Endothelial cell (in vitro differentiated cells): ENCODE results near the gene TMEM63A. TPM values are rescaled to one million over a fixed set of nuclear protein-coding genes. Genes with fewer than 3 reads are reported as not detected.

Experiments used
- DNase-seq: peaks from one replicate; pipeline ENCODE4 v3.0.0; 2021; ENCODE audit warnings: low spot score
- H3K27ac Mint-ChIP-seq: one replicate; pipeline ENCODE4 v1.8.0; 2021; ENCODE audit warnings: mixed read lengths, inconsistent platforms; ENCODE audit not compliant: unreplicated experiment
- H3K27me3 Mint-ChIP-seq: one replicate; pipeline ENCODE4 v1.8.0; 2021; ENCODE audit warnings: mild to moderate bottlenecking, moderate library complexity, mixed read lengths, inconsistent platforms; ENCODE audit not compliant: unreplicated experiment
- H3K36me3 Mint-ChIP-seq: one replicate; pipeline ENCODE4 v1.8.0; 2021; ENCODE audit warnings: mild to moderate bottlenecking, low read depth, mixed read lengths, inconsistent platforms; ENCODE audit not compliant: unreplicated experiment
- H3K4me1 Mint-ChIP-seq: one replicate; pipeline ENCODE4 v1.8.0; 2021; ENCODE audit warnings: mild to moderate bottlenecking, mixed read lengths, inconsistent platforms; ENCODE audit not compliant: unreplicated experiment
- H3K4me3 Mint-ChIP-seq: one replicate; pipeline ENCODE4 v1.8.0; 2021; ENCODE audit warnings: mild to moderate bottlenecking, mixed read lengths, inconsistent platforms; ENCODE audit not compliant: unreplicated experiment
- H3K9me3 Mint-ChIP-seq: one replicate; pipeline ENCODE4 v1.8.0; 2021; ENCODE audit warnings: mixed read lengths, inconsistent platforms; ENCODE audit not compliant: unreplicated experiment
- total RNA-seq: library from RNA; stranded (reverse); fragmentation: NEBNext Ultra II Directional; extraction: Animal tissue kit (Norgen Biotek cat#: 25700); gene quantifications from one replicate; pipeline ENCODE4 v1.2.1, GENCODE V29; 2021; ENCODE audit not compliant: unreplicated experiment
- TF ChIP-seq, protein P1 (sequence below): fragments of 200-600 bp; sonication (generic); IDR thresholded peaks from one replicate; pipeline ENCODE4 v1.5.0; 2021; ENCODE audit warnings: antibody characterized with exemption; ENCODE audit not compliant: unreplicated experiment

TMEM63A gene
- total RNA-seq, 1 donor from 2014 or later: 79.9 TPM

DNA sequence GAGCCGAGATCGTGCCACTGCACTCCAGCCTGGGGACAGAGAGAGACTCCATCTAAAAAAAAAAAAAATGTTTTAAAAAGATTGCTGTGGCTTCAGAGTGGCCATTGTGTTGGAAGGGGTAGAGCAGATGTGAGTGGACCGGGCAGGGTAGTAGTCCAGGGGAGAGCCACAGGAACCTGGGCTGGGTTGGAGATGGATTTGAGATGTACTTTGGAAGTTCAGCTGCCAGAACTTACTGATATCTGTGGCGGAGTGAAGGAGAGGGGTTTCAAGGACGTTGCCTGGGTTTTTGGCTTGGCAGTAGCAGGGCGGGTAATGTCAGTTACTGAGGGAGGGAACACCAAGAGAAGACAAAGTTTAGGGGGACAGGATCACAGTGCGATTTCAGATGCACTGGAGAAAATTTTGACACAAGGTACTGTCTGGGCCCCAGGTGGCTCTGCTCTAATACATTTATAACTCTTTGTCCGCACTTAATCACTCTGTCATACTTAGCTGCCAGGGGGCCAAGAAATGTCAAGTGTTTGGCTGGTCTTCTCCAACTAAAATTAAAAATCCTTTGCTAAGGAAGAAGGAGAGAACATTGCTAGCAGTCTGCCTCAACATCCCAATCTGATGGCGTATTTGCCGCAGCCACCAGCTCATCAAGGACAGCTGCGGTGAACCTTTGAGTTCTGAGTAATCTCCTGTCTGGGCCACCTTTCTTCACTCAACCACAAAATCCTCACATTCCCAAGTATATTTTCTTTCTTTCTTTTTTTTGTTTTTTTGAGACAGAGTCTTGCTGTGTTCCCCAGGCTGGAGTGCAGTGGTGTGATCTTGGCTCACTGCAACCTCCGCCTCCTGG lies 62.6 kb downstream of the TMEM63A start:
- peaks cover 6% of the 10 kb centered on the region for H3K27me3 Mint-ChIP-seq
- H3K4me1 Mint-ChIP-seq: peaks cover 20% of the 10 kb centered on the region
- H3K4me3 Mint-ChIP-seq: no peak overlapping the region
- H3K9me3 Mint-ChIP-seq: no peaks in the 10 kb centered on the region
- TF ChIP-seq, protein P1, sequence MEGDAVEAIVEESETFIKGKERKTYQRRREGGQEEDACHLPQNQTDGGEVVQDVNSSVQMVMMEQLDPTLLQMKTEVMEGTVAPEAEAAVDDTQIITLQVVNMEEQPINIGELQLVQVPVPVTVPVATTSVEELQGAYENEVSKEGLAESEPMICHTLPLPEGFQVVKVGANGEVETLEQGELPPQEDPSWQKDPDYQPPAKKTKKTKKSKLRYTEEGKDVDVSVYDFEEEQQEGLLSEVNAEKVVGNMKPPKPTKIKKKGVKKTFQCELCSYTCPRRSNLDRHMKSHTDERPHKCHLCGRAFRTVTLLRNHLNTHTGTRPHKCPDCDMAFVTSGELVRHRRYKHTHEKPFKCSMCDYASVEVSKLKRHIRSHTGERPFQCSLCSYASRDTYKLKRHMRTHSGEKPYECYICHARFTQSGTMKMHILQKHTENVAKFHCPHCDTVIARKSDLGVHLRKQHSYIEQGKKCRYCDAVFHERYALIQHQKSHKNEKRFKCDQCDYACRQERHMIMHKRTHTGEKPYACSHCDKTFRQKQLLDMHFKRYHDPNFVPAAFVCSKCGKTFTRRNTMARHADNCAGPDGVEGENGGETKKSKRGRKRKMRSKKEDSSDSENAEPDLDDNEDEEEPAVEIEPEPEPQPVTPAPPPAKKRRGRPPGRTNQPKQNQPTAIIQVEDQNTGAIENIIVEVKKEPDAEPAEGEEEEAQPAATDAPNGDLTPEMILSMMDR: no peak
- no peak overlapping the region for H3K27ac Mint-ChIP-seq
- H3K36me3 Mint-ChIP-seq: no peaks in the 10 kb centered on the region
- DNase-seq: no peak

DNA sequence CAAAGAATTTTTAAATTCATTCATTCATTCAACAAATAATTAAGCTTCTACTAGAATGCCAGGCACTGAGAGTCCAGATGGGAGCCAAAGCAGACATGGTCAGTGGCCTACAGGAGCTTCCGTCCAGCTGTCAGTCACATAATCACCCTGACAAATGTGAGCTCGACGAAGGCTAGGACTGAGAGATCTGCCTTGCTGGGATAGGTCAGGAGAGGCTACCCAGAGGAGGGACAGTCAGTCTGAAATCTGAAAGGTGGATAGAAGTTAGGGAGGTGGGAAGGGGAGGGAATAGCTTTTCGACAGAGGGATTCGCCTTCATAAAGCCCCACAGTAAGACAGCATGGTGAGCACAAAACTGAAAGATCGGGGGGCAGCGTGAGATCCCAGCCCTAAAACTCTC lies 64.0 kb downstream of the TMEM63A start:
- TF ChIP-seq, protein P1: no peak
- Mint-ChIP-seq H3K27me3 (peaks cover 6% of the 10 kb centered on the region), H3K4me3 (no peak overlapping the region), H3K36me3 (no peaks in the 10 kb centered on the region), H3K4me1 (peaks cover 26% of the 10 kb centered on the region), H3K9me3 (no peaks in the 10 kb centered on the region), H3K27ac (peak overlapping the region; percentile 8)
- no peak for DNase-seq

DNA sequence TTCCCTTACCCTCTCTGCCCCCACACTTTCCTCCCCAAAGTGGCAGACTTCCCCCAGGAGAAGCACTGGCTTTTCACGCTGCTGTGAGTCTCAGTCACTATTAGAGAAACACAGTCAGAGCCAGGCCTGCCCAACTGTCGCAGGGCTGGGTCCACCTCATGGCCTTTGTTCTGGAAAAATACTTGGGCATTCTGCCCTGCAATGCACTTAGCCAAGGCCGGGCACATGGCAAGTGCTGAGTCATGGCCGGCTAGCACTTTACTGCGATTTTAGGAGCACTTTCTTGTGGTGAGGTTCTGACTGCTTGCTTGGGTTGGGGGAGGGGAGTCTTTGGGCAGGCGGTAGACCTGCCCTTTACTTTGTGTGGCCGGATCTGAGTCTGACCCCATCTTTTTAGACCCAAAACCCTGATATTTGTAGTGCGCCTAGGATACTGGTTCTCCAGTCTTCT lies 64.5 kb downstream of the TMEM63A start:
- DNase-seq: no peak
- Mint-ChIP-seq H3K4me3 (no peak overlapping the region), H3K9me3 (no peaks in the 10 kb centered on the region), H3K27me3 (peaks cover 6% of the 10 kb centered on the region), H3K27ac (peak overlapping the region; percentile 65), H3K36me3 (no peaks in the 10 kb centered on the region), H3K4me1 (peaks cover 31% of the 10 kb centered on the region)
- TF ChIP-seq, protein P1: no peak

DNA sequence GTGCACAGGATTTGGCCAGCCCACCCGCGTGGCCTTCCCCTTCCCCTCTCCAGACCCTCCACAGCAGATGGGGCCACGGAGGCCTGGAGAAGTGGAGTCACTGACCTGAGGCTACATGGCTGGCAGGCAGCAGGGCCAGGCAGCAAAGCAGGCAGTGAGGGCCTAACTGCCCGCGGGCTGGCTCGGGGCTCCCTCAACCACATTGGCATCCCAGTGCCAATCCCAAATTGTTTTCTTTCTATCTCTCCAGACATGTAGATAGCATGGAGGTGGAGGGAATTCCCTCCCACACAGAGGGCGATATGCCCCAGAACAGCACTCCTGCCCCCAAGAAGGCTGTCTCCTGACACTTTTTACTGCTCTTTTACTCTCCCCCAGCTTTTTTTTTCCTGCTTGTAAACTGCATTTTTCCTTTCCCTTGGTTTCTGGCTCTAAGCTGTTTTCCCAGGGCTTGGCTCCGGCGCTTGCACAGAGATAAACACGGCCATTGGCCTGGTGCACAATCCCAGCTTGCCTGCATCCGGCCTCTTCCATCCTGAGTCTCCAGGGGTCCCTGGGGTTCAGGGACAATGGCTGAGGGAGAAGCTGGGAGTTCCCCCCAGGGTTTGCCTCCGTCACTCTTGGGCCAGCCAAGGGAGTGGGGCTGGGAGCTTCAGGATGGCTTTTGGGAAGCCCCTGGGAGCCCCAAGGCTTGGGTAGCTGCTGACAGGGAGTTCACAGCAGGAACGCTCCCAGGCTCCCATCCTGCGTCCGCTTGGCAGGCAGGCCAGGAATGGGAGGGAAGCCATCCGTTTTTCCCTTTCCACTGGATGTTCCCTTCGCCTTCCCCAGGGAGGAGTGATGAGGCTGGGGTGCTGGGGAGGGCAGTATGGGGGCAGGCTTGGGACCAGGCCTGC lies 65.3 kb downstream of the TMEM63A start:
- Mint-ChIP-seq H3K4me3 (no peak overlapping the region), H3K27me3 (peaks cover 6% of the 10 kb centered on the region), H3K36me3 (no peaks in the 10 kb centered on the region), H3K4me1 (peaks cover 31% of the 10 kb centered on the region), H3K9me3 (no peaks in the 10 kb centered on the region), H3K27ac (no peak overlapping the region)
- DNase-seq: peak; percentile 26
- TF ChIP-seq, protein P1: no peak
